Caki2 (cell line): ENCODE results near the gene RALB. TPM values are rescaled to one million over a fixed set of nuclear protein-coding genes. Genes with fewer than 3 reads are reported as not detected.
A peak's percentile ranks its signal among the peaks of the same experiment; 100 is the strongest.

ENCODE experiments used
- DNase-seq: peaks from one replicate; pipeline ENCODE4 v3.0.0-alpha.2; 2015; ENCODE audit warnings: low read depth
- in situ Hi-C: cut with HindIII; loops from 2 replicates; pipeline ENCODE4 v1.10.0; 2016; ENCODE audit warnings: low sequenced_read_pairs, low pct_unique_long_range_greater_than_20kb, mixed read lengths
- total RNA-seq: library from RNA; depleted of rRNA; stranded (reverse); fragments of >200 nt; shearing (Covaris generic); gene quantifications from 2 replicates; pipeline ENCODE4 v1.2.3, GENCODE V29; 2014; ENCODE audit warnings: low replicate concordance; rRNA removed

Gene RALB
- 92.7 and 116 TPM in 2 replicates for total RNA-seq

GRCh38 chr2:120252225-120253020 is at the start of gene RALB:
TSS of gene RALB (plus strand) at chr2:120252852. CDS start at chr2:120278665, 25,813 bp downstream.
- in situ Hi-C loops = no loop called here

GRCh38 chr2:120203251-120204021 is 49.2 kb upstream of the RALB start:
- DNase-seq = no peak
- in situ Hi-C loops = no loop called here

More at GRCh38 chr2:120252225-120253020, at the start of gene RALB:
- DNase-seq = peak; percentile 100

GRCh38 chr2:120204022-120204405 is 48.6 kb upstream of the RALB start:
- in situ Hi-C loops = no loop called here

GRCh38 chr2:120204417-120204816 is 48.2 kb upstream of the RALB start:
- in situ Hi-C loops = no loop called here

More at GRCh38 chr2:120204022-120204405, 48.6 kb upstream of the RALB start:
- no peak for DNase-seq

GRCh38 chr2:120204945-120205670 is 47.5 kb upstream of the RALB start:
- DNase-seq = no peak
- in situ Hi-C loops = no loop called here

More at GRCh38 chr2:120204417-120204816, 48.2 kb upstream of the RALB start:
- no peak for DNase-seq

GRCh38 chr2:120206022-120206581 is 46.5 kb upstream of the RALB start:
- DNase-seq = no peak
- in situ Hi-C loops = no loop called here

GRCh38 chr2:120208381-120209353 is 44.0 kb upstream of the RALB start:
- in situ Hi-C loops = no loop called here
- DNase-seq = no peak

- DNase-seq = no peak
- in situ Hi-C loops = no loop called here
Observed at GRCh38 chr2:120209427-120210269, 43.0 kb upstream of the RALB start.

GRCh38 chr2:120210270-120210693 is 42.4 kb upstream of the RALB start:
- in situ Hi-C loops = no loop called here

GRCh38 chr2:120218181-120218580 is 34.5 kb upstream of the RALB start:
- in situ Hi-C loops = no loop called here
- no peak for DNase-seq

More at GRCh38 chr2:120210270-120210693, 42.4 kb upstream of the RALB start:
- DNase-seq = no peak

- DNase-seq = no peak
- in situ Hi-C loops = no loop called here
Observed at GRCh38 chr2:120219291-120219690, 33.4 kb upstream of the RALB start.

GRCh38 chr2:120219766-120220165 is 32.9 kb upstream of the RALB start:
- in situ Hi-C loops = no loop called here

GRCh38 chr2:120220756-120221155 is 31.9 kb upstream of the RALB start:
- in situ Hi-C loops = no loop called here
- DNase-seq = no peak

More at GRCh38 chr2:120219766-120220165, 32.9 kb upstream of the RALB start:
- DNase-seq = no peak

- in situ Hi-C loops = no loop called here
Observed at GRCh38 chr2:120221616-120222015, 31.0 kb upstream of the RALB start.

GRCh38 chr2:120222186-120223033 is 30.2 kb upstream of the RALB start:
- no peak for DNase-seq

More at GRCh38 chr2:120221616-120222015, 31.0 kb upstream of the RALB start:
- DNase-seq = no peak

More at GRCh38 chr2:120222186-120223033, 30.2 kb upstream of the RALB start:
- in situ Hi-C loops = no loop called here
